Measurements from ENCODE around the gene TREM1.
"Not testable (repeated sequence)": the region's sequence is repeated elsewhere in the genome, so short reads cannot be mapped to it uniquely, and the experiment has no call there.

The TREM1 gene

GRCh38 chr6:41257369-41258195 lies 28.9 kb downstream of the TREM1 start:
- no peak for DNase-seq

DNA sequence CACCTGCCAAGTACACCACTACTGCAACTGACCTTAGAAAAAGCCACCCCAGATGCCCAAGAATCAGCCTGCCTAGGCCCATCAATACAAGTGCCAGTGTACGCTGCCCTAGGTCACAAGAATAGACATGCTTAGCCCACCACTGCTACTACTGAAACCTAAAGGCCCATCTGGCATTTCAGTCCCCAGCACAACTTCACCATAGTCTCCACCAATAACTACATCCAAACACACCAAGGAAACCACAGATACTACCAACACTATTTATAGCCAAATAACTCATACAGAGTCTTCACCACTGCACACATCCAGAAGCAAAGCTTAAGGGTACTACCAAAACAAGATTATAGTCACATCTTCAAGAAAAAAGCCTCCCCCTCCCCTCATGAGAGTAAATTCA lies 30.1 kb downstream of the TREM1 start:
- DNase-seq: no peak

- DNase-seq: no peak
Measured at GRCh38 chr6:41255638-41256246, 30.7 kb downstream of the TREM1 start.

DNA sequence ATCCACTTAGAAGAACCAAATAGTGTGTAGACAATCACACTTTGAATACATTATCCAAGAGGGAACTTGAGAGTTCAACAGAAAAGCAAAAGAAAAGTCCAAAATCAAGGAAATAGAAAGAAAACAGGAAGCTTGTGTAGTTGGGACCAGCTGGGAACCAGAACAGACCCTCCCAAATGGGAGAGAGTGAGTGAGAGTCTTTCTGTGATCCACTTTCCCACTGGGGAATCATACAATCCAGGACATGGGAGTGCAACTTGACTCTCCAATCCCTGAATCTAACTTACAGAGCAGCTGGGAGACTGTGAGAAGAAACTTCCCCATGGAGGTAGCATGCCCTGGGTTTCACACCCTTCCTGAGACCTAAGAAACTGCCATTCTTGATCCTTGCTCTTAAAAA lies 31.4 kb downstream of the TREM1 start:
- DNase-seq: no peak

- DNase-seq: no peak
Measured at GRCh38 chr6:41252401-41253169, 33.9 kb downstream of the TREM1 start.

- no peak for DNase-seq
Measured at GRCh38 chr6:41247882-41248705, 38.4 kb downstream of the TREM1 start.

DNA sequence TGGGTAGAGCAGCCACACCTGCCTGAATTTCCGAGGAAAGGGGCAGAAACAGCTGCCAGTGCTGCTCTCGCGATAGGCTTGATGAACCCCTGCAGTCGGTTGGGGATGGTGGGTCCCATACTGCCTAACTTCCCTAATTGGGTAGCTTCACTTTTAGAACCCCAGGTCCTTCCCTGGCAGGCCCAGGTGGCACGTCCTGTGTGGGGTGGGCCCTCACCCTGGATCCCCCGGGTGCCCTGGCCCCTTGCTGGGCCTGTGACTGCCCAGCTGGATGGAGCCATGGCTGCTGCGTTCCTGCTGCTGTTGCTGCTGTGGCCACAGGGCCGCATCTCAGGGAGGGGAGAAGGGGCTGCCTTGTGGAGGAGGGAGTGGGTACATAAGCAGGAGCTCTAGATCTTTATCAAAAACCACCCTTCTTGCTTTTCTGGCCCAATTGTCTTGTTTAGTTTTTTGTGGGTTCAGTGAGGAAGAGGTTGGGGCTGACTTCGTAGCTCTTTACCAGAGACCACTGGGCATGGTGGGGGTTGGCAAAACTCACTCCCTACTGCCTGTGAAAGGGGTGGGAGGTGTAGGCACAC lies 39.1 kb downstream of the TREM1 start:
- DNase-seq: no peak

GRCh38 chr6:41246529-41246928 lies 40.0 kb downstream of the TREM1 start:
- not testable (repeated sequence) for DNase-seq

- DNase-seq: no peak
Measured at GRCh38 chr6:41239467-41240159, 46.9 kb downstream of the TREM1 start.

DNA sequence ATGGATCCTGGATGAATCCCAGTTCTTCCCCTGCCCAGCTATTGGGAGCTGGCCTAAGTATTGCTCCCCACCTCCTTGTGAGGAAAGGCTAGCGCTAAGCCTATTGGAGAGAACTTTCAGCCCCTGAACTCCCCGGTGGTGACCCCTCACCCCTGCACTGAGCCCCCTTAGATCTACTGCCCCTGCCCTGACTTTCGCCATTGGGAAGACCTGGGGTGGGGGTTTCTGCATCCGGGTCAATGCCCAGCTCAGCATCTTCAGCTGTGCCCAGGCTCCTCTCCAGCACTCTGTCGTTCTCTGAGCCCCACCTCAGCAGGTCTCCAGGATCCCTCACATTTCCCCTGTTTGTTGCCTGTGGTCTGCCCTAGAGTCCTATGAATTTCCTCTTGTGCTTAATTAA lies 49.4 kb downstream of the TREM1 start:
- DNase-seq: no peak

- DNase-seq: no peak
Measured at GRCh38 chr6:41236276-41236675, 50.2 kb downstream of the TREM1 start.

- DNase-seq: no peak
Measured at GRCh38 chr6:41232667-41233066, 53.8 kb downstream of the TREM1 start.

DNA sequence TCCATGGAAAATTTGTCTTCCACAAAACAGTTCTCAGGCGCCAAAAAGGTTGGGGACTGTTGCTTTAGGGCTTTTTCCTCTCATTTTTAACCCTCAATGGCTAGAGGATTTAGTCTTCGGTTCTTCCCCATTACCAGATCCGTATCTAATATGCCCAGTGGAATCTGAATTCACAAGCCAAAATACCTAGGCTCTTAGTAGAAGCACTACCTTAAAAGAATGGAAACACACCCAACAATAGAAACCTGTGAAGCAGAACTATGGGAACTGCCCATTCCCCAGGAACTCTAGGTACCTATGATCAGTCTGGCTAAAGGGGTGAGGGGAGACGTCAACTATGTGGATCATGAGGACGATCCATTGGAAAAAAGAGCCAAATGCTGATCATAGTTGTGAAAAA lies 55.2 kb downstream of the TREM1 start:
- DNase-seq: no peak

- DNase-seq: no peak
Measured at GRCh38 chr6:41229721-41230120, 56.8 kb downstream of the TREM1 start.

DNA sequence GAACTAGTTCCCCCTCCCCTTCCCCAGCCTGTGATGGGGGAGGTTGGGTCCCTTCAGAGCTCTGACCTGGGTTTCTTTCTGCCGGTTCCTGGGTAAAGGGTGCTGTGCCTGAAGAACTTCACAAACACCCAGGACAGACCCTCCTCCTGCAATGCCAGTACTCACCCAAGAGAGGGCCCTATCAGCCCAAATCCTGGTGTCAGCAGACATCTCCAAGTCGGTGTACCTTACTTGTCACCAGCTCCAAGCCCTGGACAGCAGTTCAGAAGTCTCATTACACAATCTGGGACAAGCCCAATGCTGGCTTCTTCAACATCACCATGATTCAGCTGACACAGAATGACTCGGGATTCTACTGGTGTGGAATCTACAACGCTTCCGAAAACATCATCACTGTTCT lies 57.9 kb downstream of the TREM1 start:
- no peak for DNase-seq

DNA sequence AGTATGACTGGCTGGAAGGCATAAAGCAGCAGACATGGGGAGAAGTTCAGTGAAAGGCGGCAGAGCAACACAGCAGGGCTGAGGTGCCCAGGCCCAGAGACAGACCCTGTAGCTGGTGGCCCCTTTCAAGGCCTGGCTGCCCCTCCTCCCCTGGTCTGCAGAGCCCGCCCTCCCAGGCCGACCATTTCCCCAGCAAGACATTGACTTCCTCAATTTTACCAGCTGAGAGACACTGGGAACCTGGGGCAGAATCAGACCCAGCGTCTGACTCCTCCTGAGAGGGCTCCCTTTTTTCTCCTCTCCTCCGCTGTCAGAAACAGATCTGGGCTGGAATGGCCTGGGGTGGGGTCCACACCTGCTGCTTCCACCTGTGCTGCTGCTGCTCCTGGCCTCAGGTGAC lies 58.4 kb downstream of the TREM1 start, which contains the start of gene TREML4:
Gene TREML4 (plus strand): TSS at position 254 of the 400 bp plus-strand sequence. CDS start 79 bp downstream, at position 333.
- DNase-seq: no peak

- DNase-seq: no peak
Measured at GRCh38 chr6:41226752-41227151, 59.7 kb downstream of the TREM1 start.

- DNase-seq: no peak
Measured at GRCh38 chr6:41224800-41225199, 61.7 kb downstream of the TREM1 start.

Measured in NK-92 treated with Interleukin-12 subunit alpha and Interleukin-12 subunit beta, amount 100 ng/mL, for 24 hours (cell line).